Gastroesophageal sphincter (tissue), 3 donors: Measurements from ENCODE around the gene RPAP2.

Experiments used
- POLR2A ChIP-seq, 2 donors: fragments of 450-650 bp; IDR thresholded peaks; one replicate each; pipeline ENCODE4 v1.6.1; 2017; ENCODE audit warnings: antibody characterized with exemption in 2 of 2, mild to moderate bottlenecking in 2 of 2, moderate library complexity in 1 of 2
- TF ChIP-seq, protein P1 (sequence below), 4 experiments: fragments of 200-600 bp in 2 of 4; fragments of 450-650 bp in 2 of 4; sonication (generic) in 1 of 4; IDR thresholded peaks; one replicate each; pipeline ENCODE4 v1.5.1; 2017 to 2019; ENCODE audit warnings: antibody characterized with exemption in 4 of 4, mild to moderate bottlenecking in 2 of 4, moderate library complexity in 2 of 4

- TF ChIP-seq, protein P1, sequence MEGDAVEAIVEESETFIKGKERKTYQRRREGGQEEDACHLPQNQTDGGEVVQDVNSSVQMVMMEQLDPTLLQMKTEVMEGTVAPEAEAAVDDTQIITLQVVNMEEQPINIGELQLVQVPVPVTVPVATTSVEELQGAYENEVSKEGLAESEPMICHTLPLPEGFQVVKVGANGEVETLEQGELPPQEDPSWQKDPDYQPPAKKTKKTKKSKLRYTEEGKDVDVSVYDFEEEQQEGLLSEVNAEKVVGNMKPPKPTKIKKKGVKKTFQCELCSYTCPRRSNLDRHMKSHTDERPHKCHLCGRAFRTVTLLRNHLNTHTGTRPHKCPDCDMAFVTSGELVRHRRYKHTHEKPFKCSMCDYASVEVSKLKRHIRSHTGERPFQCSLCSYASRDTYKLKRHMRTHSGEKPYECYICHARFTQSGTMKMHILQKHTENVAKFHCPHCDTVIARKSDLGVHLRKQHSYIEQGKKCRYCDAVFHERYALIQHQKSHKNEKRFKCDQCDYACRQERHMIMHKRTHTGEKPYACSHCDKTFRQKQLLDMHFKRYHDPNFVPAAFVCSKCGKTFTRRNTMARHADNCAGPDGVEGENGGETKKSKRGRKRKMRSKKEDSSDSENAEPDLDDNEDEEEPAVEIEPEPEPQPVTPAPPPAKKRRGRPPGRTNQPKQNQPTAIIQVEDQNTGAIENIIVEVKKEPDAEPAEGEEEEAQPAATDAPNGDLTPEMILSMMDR (IDR thresholded peaks at IDR 0.05): no peak
- no peak for TF ChIP-seq POLR2A (IDR thresholded peaks at IDR 0.05)
These were observed 25.8 kb upstream of the RPAP2 start for GRCh38 chr1:92273039-92273438.
